Activated CD8-positive, alpha-beta memory T cell treated with anti-CD3 and anti-CD28 coated beads, Interleukin-2, amount 50 U/mL, for 4 hours (primary cell): ENCODE results near the gene TAF6.

Experiments
- DNase-seq: peaks from one replicate; pipeline ENCODE4 v3.0.0-alpha.2; 2020

TAF6 gene

GRCh38 chr7:100119072-100119969, at the start of gene TAF6, which contains the start of gene CNPY4:
Gene TAF6, minus strand, starts transcription at chr7:100119358. Its CDS starts 5,149 bp downstream, at chr7:100114209.
Gene CNPY4, plus strand, starts transcription at chr7:100119634. Its CDS starts 111 bp downstream, at chr7:100119745.
- peak; percentile 94 for DNase-seq

- no peak for DNase-seq
Observed at GRCh38 chr7:100167912-100168323, 48.8 kb upstream of the TAF6 start.

- DNase-seq, result no peak
Observed at GRCh38 chr7:100166970-100167911, 48.1 kb upstream of the TAF6 start.

DNA sequence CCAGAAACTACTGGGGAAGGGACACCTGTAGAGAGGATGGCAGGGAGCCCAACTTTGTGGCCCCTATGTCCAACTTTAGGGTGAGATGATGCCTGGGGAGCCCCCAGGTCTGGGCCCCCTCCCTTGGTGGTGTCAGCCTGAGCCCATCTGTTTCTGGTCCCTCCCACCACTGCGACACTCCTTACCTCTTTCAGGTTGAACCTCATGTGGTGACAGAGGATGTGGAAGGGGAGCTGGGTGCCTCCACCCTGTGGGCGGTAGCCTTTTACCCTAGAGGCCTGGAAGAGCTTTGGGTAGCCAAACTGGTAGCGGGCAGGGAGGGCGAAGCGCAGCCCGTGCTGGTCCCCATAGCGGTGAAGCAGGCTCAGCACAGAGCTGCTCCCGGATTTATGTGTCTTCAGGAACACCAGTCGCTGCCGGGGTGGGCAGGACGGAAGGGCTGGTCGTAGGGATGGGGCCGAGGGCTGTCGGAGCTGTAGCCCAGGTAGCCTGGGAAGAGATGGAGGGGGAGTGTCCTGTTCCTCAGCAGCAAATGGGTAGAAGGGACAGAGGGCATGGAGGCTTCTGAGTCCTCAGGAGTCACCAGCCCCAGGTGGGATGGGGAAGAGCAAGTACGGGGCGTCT, 47.3 kb upstream of the TAF6 start:
- no peak for DNase-seq

GRCh38 chr7:100163871-100164270, 44.7 kb upstream of the TAF6 start:
- no peak for DNase-seq

DNA sequence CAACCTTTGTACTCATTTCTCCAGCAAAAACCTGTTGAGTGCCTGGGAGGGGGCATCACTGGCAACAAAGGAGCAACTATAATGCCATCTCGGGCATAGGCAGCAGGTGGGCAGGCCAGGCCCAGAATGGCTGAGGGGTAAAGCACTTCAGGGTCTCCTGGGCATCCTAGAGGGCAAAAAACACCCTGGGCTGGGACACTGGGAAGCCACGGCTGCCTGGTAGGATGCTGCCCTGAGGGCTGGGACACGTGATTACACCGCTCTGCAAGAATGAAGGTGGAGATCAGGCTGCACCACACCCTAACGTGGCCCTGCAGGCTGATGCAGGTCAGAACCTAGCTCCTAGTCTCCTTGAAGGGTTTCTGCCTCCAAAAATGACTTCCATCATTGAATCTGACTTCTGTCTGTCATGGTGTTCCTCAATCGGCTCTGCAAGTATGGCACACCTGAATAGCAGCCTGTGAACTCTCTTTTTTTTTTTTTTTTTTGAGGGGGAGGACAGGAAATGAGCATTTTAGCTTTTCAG, 43.9 kb upstream of the TAF6 start:
- no peak for DNase-seq

GRCh38 chr7:100160067-100160466, 40.9 kb upstream of the TAF6 start:
- DNase-seq, result no peak

DNA sequence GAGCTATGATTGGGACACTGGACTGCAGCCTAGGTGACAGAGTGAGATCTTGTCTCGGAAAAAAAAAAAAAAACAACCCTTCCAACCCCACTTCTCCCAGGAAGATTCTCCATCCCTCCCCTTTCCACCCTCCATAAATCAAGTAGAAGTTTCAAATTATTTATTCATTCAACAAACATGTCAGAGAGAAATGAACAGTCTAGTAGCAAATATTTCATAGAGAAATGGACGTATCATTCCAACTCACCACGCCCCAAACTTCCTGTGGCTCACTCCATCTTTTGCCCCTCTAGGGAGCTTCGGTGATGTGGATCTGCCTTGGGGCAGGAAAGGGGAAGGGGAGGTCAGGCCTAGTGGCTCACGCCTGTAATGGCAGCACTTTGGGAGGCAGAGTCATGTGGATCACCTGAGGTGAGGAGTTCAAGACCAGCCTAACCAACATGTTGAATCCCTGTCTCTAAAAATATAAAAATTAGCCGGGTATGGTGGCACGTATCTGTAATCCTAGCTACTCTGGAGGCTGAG, 40.0 kb upstream of the TAF6 start:
- DNase-seq, result no peak

DNA sequence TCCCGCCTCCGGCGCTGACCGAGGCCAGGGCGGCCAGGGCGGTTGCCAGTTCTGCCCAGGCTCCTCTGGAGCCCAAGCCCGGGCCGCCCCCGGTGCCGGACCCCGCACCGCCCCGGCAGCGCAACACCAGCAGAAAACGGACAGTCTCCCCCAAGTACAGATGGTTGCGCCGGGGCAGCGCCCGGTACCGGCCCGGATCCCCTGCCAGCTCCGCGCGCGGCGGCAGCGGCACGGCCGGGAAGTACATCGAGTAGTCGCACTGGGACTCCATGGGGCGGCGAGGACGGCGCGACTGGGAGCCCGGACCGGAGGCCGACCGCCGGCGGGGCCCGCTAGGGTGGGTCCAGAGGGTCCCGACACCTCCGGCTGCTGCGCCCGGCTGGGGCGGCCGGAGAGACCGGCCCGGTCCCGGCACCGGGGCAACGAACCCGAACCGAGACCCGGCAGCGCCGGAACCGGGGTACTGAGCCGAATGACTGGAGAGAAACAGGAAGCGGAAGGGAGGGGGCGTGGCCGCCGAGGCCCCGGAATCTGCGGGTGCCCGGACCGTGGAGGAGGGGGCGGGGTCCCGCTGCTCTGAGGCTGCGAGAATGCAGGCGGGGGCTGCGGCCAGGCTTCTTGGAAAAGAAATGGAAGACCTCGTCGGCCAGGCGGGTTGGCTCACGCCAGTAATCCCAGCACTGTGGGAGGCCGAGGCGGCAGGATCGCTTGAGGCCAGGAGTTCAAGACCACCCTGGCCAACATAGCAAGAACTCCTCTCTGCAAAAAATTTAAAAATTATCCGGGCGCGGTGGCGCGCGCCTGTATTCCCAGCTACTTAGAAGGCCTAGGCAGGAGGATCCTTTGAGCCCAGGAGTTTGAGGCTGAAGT, 39.3 kb upstream of the TAF6 start, which contains the start of gene TRAPPC14:
Gene TRAPPC14 (minus strand): TSS at position 495 of the 870 bp plus-strand sequence. CDS start 224 bp downstream, at position 271.
- DNase-seq, result peak; percentile 92

DNA sequence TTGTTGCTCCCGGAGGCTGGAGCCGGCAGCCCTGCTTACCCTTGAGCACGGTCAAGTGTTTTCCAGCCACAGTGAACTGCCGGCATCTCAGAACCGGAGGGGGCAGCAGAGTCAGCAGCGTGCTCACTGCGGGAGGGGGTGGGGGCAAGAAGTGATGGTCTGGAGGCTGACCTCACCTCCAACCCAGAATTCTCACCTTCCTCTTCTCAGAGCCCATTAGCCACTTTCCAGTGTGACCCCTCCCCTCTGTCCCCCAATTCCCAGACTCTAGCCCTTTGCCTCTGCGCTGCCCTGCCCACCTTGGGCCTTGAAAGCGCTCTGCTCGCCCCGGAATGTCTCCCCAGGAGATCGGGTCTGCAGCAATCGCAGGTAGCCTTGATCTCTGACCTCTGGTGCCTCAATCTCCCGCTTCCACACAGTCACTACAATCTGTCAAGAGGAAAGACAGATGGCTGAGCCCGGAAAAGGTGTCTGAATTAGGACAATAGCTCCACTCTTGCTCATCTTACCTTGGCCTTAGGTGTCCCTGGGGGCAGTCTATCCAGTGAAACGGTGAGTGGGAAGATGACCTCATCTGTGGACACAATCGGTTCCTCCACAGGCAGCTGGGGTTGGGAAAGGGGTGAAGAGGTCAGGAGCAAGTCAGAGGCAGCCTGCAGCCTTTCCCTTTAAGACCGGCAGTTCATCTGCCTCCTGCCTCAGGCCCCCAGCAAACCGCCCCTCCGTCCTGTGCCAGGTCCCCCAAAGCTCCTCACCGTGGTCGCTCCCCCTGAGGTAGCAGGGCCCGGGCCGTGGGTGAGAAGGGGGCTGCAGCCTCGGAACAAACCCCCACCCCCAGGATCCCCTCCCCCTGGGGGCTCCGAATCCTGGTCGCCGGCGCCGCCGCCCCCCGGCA, 38.4 kb upstream of the TAF6 start:
- no peak for DNase-seq

DNA sequence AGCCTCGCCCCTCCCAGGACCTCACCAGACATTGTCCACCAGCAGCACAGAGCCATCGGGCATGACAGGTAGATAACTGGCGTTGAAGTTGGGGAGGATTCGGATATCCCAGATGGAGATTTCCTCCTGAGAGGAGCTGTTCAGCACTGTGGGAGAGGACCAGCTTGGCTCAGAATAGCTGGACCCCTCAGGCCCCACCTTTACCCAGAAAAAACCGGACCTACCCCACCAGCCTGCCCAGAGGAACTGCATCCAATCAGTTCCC, 37.8 kb upstream of the TAF6 start:
- DNase-seq, result no peak

DNA sequence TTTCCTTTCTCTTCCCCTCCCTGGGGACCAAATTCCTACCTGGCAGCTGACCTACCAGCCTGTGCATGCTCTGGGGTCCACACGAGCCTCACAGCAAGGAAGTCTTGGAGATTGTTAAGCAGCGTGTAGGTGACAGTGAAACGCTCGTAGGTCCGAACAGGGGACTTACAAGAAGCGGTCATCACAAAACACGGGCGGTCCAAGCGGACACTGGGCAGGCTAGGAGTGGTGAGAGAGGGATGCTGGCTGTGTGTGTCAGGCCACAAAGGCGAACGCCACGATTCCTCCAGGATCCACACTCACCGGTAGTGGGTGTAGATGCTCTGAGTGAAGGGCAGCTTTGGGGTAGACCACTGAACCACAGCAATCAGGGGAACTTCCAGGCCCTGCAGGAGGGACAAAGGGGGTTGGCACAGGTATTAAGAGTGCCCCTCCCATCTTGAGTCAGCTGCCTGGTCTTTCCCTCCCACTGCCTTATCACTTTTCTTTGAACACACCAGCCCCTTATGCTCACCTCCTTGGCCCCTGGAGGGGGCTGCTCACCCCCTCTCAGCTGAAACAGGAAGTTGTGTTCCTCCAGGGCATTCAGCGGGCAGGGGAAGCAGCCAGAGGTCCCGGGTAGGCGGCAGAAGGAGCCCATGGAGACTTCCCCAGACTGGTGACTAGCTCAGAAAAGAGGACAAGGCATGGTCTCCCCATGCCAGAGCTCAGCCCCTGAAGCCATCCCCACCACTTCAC, 37.3 kb upstream of the TAF6 start:
- DNase-seq, result no peak

- no peak for DNase-seq
Observed at GRCh38 chr7:100155553-100156317, 36.6 kb upstream of the TAF6 start.

DNA sequence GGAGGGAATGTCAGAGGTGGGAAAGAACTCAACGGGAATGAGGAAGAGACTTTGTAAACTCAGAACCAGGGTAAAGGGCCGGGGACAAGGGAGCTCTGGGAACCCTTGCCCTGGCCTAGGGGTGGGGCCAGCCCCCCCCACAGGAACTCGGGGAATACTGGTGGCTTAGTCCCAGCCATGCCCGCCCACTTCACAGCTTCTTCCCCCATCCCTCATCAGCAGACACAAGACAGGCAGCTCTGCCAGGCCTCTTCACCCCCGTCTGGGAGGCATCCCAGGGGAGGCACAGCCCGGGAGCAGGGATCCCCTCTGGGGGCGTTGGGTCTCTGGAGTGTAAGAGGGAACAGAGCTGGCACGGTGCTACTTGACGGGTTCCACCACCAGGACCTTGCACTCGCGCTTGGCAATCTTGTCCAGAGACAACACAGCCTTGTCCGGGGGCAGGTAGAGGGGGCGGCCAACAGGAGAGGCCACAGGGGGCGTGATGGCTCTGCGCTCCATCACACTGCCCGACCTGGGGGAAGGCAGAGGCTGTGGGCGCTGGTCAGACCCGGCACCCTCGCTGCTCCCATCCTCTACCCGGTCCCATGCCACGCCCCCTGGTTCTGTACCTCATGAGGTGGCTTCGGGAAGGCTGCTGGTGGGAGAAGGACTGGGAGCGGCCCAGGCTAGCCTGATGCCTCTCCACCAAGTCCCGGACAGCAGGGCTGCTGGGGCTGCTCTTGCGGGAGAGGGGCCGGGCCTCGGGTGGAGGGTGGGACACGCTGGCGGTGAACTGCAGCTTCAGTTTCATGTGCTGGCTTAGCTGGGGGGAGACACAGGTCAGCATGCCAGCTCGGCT, 35.7 kb upstream of the TAF6 start:
- DNase-seq, result no peak

GRCh38 chr7:100153708-100154535, 34.8 kb upstream of the TAF6 start:
- DNase-seq, result no peak

DNA sequence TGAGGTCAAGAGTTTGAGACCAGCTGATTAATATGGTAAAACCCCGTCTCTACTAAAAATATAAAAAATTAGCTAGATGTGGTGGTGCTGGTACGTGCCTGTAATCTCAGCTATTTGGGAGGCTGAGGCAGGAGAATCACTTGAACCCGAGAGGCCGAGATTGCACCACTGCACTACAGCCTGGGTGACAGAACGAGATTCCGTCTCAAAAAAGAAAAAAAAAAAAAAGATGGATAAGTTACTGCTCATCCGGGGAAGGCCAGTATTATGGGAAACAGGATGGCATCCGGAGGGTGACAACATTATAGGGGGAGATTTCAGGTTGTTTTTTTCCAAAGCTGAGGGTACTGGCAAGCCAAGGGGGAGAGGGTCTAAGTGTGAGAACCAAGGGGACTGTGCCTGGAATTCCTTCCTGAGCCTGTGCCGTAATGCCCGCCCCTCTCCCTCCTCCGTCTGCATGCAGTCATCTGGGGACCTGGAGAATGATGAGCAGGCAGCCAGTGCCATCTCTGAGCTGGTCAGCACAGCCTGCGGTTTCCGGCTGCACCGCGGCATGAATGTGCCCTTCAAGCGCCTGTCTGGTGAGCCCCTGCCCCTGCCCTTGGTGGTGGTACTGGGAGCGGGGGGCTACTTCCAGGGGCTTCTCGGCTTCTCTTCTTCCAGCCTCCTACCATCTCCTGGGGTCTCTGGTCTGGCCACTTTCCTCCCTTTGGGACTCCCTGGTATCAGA, 33.9 kb upstream of the TAF6 start:
- DNase-seq, result no peak
